Gastrocnemius medialis (tissue), 4 donors: ENCODE data around the gene MANSC1. TPM values are rescaled to one million over a fixed set of nuclear protein-coding genes. Genes with fewer than 3 reads are reported as not detected.

Source experiments
- ATAC-seq, 2 donors: fragments of 150-250 bp; one replicate each; pipeline ENCODE4 v1.9.1; 2016
- DNase-seq, 2 donors: peaks; one replicate each; pipeline ENCODE4 v3.0.0-alpha.2; 2019
- H3K27ac ChIP-seq, 4 donors: fragments of 200-600 bp; sonication (generic); 1 replicate in 1 of 4; 2 replicates in 3 of 4; pipeline ENCODE4 v1.5.1; 2016 to 2018; ENCODE audit warnings: mild to moderate bottlenecking in 2 of 4, moderate library complexity in 1 of 4
- H3K27me3 ChIP-seq, 3 donors: fragments of 200-600 bp; sonication (generic) in 2 of 3; 1 replicate in 1 of 3; 2 replicates in 2 of 3; pipeline versions ENCODE4 v1.5.1 to v1.6.0; 2016 to 2019; ENCODE audit warnings: mild to moderate bottlenecking in 1 of 3, moderate library complexity in 1 of 3
- H3K36me3 ChIP-seq, 2 donors: fragments of 200-600 bp; sonication (generic) in 1 of 2; one replicate each; pipeline ENCODE4 v1.5.1; 2017 to 2018
- H3K4me1 ChIP-seq, 2 donors: fragments of 200-600 bp; sonication (generic) in 1 of 2; one replicate each; pipeline ENCODE4 v1.5.1; 2016 to 2017; ENCODE audit warnings: mild to moderate bottlenecking in 2 of 2
- H3K4me3 ChIP-seq, 4 donors: fragments of 200-600 bp; sonication (generic) in 3 of 4; 1 replicate in 1 of 4; 2 replicates in 3 of 4; pipeline ENCODE4 v1.5.1; 2016 to 2019; ENCODE audit warnings: mild to moderate bottlenecking in 2 of 4
- H3K9me3 ChIP-seq, 3 donors: fragments of 200-600 bp; sonication (generic) in 2 of 3; 1 replicate in 1 of 3; 2 replicates in 2 of 3; pipeline ENCODE4 v1.5.1; 2016 to 2019
- CTCF ChIP-seq, 5 experiments: fragments of 450-650 bp in 3 of 5; fragments of 200-600 bp in 2 of 5; sonication (generic) in 2 of 5; IDR thresholded peaks in 4 of 5; conservative IDR thresholded peaks in 1 of 5; 1 replicate in 4 of 5; 2 replicates in 1 of 5; pipeline ENCODE4 v1.5.1; 2016 to 2019; ENCODE audit warnings: antibody characterized with exemption in 5 of 5, mild to moderate bottlenecking in 3 of 5, moderate library complexity in 3 of 5
- POLR2A ChIP-seq, 2 donors: fragments of 450-650 bp; IDR thresholded peaks; one replicate each; pipeline ENCODE4 v1.6.1; 2017; ENCODE audit warnings: antibody characterized with exemption in 2 of 2, mild to moderate bottlenecking in 2 of 2, moderate library complexity in 2 of 2
- in situ Hi-C, 4 donors: fragments of 200-750 bp; cut with MboI; loops; one replicate each; pipeline versions ENCODE4 v1.15.0 to v1.8.0; 2017; ENCODE audit warnings: low sequenced_read_pairs in 4 of 4
- intact Hi-C: fragments of 100-400 bp; cut with DNase I; formaldehyde crosslinking; loops from one replicate; pipeline ENCODE4 v1.15.1; 2023; ENCODE audit warnings: low total_unique reads
- total RNA-seq, 4 donors: library from RNA; depleted of rRNA; stranded (reverse); fragments of >200 nt; gene quantifications; one replicate each; pipeline versions ENCODE4 v1.1.0 to v1.2.3, GENCODE V29; 2016

Gene MANSC1
- total RNA-seq, 4 donors from 2014 or later: 1.4 to 4.7 (median 3.5) TPM

GRCh38 chr12:12367482-12367998, 17.5 kb upstream of the MANSC1 start:
- H3K9me3 ChIP-seq: no peaks in the 10 kb centered on the region
- no peak overlapping the region for H3K4me3 ChIP-seq
- no peaks in the 10 kb centered on the region for H3K36me3 ChIP-seq
- DNase-seq (no peak), ATAC-seq (no peak)
- H3K4me1 ChIP-seq: peaks cover 0 to 7% of the 10 kb centered on the region in 2 donors
- H3K27ac ChIP-seq: no peak overlapping the region
- H3K27me3 ChIP-seq: no peaks in the 10 kb centered on the region
- intact Hi-C loops: no loop called here
- in situ Hi-C loops: loop anchor here in 1 of 4 donors (25.0 kb wide), 1 partner anchor 345 kb away; the partner anchor contains the start of gene CDKN1B
- no peak for TF ChIP-seq CTCF (IDR thresholded peaks at IDR 0.05 in 4 of 5, conservative IDR thresholded peaks at IDR 0.05 in 1 of 5)
- TF ChIP-seq POLR2A (IDR thresholded peaks at IDR 0.05): no peak

GRCh38 chr12:12366701-12367481, 16.8 kb upstream of the MANSC1 start:
- TF ChIP-seq CTCF (IDR thresholded peaks at IDR 0.05 in 4 of 5, conservative IDR thresholded peaks at IDR 0.05 in 1 of 5) (no peak), POLR2A (IDR thresholded peaks at IDR 0.05) (no peak)
- DNase-seq (no peak), ATAC-seq (no peak)
- in situ Hi-C loops (loop anchor here in 1 of 4 donors (25.0 kb wide), 1 partner anchor 345 kb away; the partner anchor contains the start of gene CDKN1B), intact Hi-C loops (no loop called here)
- H3K27ac ChIP-seq: no peak overlapping the region
- no peaks in the 10 kb centered on the region for H3K9me3 ChIP-seq
- H3K4me3 ChIP-seq: no peak overlapping the region
- H3K36me3 ChIP-seq: no peaks in the 10 kb centered on the region
- H3K4me1 ChIP-seq: peaks cover 0 to 7% of the 10 kb centered on the region in 2 donors
- no peaks in the 10 kb centered on the region for H3K27me3 ChIP-seq

GRCh38 chr12:12365931-12366431, 15.9 kb upstream of the MANSC1 start:
- in situ Hi-C loops (loop anchor here in 1 of 4 donors (25.0 kb wide), 1 partner anchor 346 kb away; the partner anchor contains the start of gene CDKN1B), intact Hi-C loops (no loop called here)
- ATAC-seq: no peak
- no peak overlapping the region for H3K27ac ChIP-seq
- H3K4me3 ChIP-seq: no peak overlapping the region
- H3K27me3 ChIP-seq: no peaks in the 10 kb centered on the region
- no peak for DNase-seq
- peaks cover 0 to 7% of the 10 kb centered on the region in 2 donors for H3K4me1 ChIP-seq
- H3K9me3 ChIP-seq: no peaks in the 10 kb centered on the region
- TF ChIP-seq CTCF (IDR thresholded peaks at IDR 0.05 in 4 of 5, conservative IDR thresholded peaks at IDR 0.05 in 1 of 5): no peak
- no peak for TF ChIP-seq POLR2A (IDR thresholded peaks at IDR 0.05)
- H3K36me3 ChIP-seq: no peaks in the 10 kb centered on the region

- Histone ChIP-seq H3K4me1 (peaks cover 0 to 7% of the 10 kb centered on the region in 2 donors), H3K4me3 (no peak overlapping the region), H3K27me3 (no peaks in the 10 kb centered on the region), H3K27ac (no peak overlapping the region), H3K36me3 (no peaks in the 10 kb centered on the region), H3K9me3 (no peaks in the 10 kb centered on the region)
- intact Hi-C loops (no loop called here), in situ Hi-C loops (loop anchor here in 1 of 4 donors (25.0 kb wide), 1 partner anchor 347 kb away; the partner anchor contains the start of gene CDKN1B)
- no peak for DNase-seq
- no peak for ATAC-seq
- TF ChIP-seq CTCF (IDR thresholded peaks at IDR 0.05 in 4 of 5, conservative IDR thresholded peaks at IDR 0.05 in 1 of 5) (no peak), POLR2A (IDR thresholded peaks at IDR 0.05) (no peak)
Observed at GRCh38 chr12:12365446-12365802, 15.4 kb upstream of the MANSC1 start.
